Right atrium auricular region (tissue), 2 donors: ENCODE data around the gene GOLGA1. TPM values are rescaled to one million over a fixed set of nuclear protein-coding genes. Genes with fewer than 3 reads are reported as not detected.
A peak's percentile ranks its signal among the peaks of the same experiment; 100 is the strongest.

Source experiments
- DNase-seq: peaks from one replicate; pipeline ENCODE4 v3.0.0-alpha.2; 2019; ENCODE audit warnings: low spot score
- H3K27ac ChIP-seq, 2 donors: fragments of 200-600 bp; sonication (generic); 1 replicate in 1 of 2; 2 replicates in 1 of 2; pipeline ENCODE4 v1.5.1; 2016 to 2019
- H3K27me3 ChIP-seq, 2 donors: fragments of 200-600 bp; sonication (generic); one replicate each; pipeline versions ENCODE4 v1.5.1 to v1.6.0; 2017 to 2019
- H3K36me3 ChIP-seq: fragments of 200-600 bp; sonication (generic); one replicate; pipeline ENCODE4 v1.5.1; 2016
- H3K4me1 ChIP-seq, 2 donors: fragments of 200-600 bp; sonication (generic); one replicate each; pipeline versions ENCODE4 v1.5.1 to v1.6.0; 2017 to 2019
- H3K4me3 ChIP-seq, 2 donors: fragments of 200-600 bp; sonication (generic); 1 replicate in 1 of 2; 2 replicates in 1 of 2; pipeline ENCODE4 v1.5.1; 2017 to 2019; ENCODE audit warnings: mild to moderate bottlenecking in 1 of 2, moderate library complexity in 1 of 2
- H3K9me3 ChIP-seq, 2 donors: fragments of 200-600 bp; sonication (generic); one replicate each; pipeline ENCODE4 v1.5.1; 2019
- CTCF ChIP-seq, 2 donors: fragments of 200-600 bp; sonication (generic); IDR thresholded peaks; one replicate each; pipeline ENCODE4 v1.5.1; 2019; ENCODE audit warnings: antibody characterized with exemption in 2 of 2
- total RNA-seq, 2 donors: library from RNA; depleted of rRNA; stranded (reverse); fragments of >200 nt; gene quantifications; one replicate each; pipeline ENCODE4 v1.1.0, GENCODE V29; 2016

Gene GOLGA1
- total RNA-seq, 2 donors from 2014 or later = 12.8 to 17.2 TPM

- Histone ChIP-seq H3K4me3 (no peak overlapping the region), H3K36me3 (peaks cover 41% of the 10 kb centered on the region), H3K9me3 (no peaks in the 10 kb centered on the region), H3K4me1 (peaks cover 0 to 30% of the 10 kb centered on the region in 2 donors), H3K27me3 (no peaks in the 10 kb centered on the region), H3K27ac (no peak overlapping the region)
- DNase-seq = no peak
- no peak for TF ChIP-seq CTCF (IDR thresholded peaks at IDR 0.05)
Observed at GRCh38 chr9:124855566-124855943, 85.3 kb downstream of the GOLGA1 start.

GRCh38 chr9:124854822-124855221 lies 86.1 kb downstream of the GOLGA1 start:
- no peaks in the 10 kb centered on the region for H3K27me3 ChIP-seq
- H3K4me3 ChIP-seq = no peak overlapping the region
- no peak for TF ChIP-seq CTCF (IDR thresholded peaks at IDR 0.05)
- peaks cover 0 to 23% of the 10 kb centered on the region in 2 donors for H3K4me1 ChIP-seq
- no peak for DNase-seq
- peaks cover 34% of the 10 kb centered on the region for H3K36me3 ChIP-seq
- no peak overlapping the region for H3K27ac ChIP-seq
- H3K9me3 ChIP-seq = no peaks in the 10 kb centered on the region

- TF ChIP-seq CTCF (IDR thresholded peaks at IDR 0.05) = no peak
Observed at GRCh38 chr9:124854161-124854560, 86.7 kb downstream of the GOLGA1 start.

GRCh38 chr9:124853605-124854143 lies 87.2 kb downstream of the GOLGA1 start:
- Histone ChIP-seq H3K4me1 (peaks cover 0 to 23% of the 10 kb centered on the region in 2 donors), H3K4me3 (peak overlapping the region; percentile 26 to 55), H3K36me3 (peaks cover 22% of the 10 kb centered on the region), H3K27ac (peak overlapping the region; percentile 79), H3K9me3 (no peaks in the 10 kb centered on the region), H3K27me3 (no peaks in the 10 kb centered on the region)
- DNase-seq = no peak
- TF ChIP-seq CTCF (IDR thresholded peaks at IDR 0.05) = no peak

More at GRCh38 chr9:124854161-124854560, 86.7 kb downstream of the GOLGA1 start:
- Histone ChIP-seq H3K27me3 (no peaks in the 10 kb centered on the region), H3K36me3 (peaks cover 27% of the 10 kb centered on the region), H3K4me1 (peaks cover 0 to 23% of the 10 kb centered on the region in 2 donors), H3K9me3 (no peaks in the 10 kb centered on the region), H3K4me3 (no peak overlapping the region), H3K27ac (no peak overlapping the region)
- no peak for DNase-seq

GRCh38 chr9:124852829-124853531 lies 87.9 kb downstream of the GOLGA1 start, which contains the start of gene WDR38:
Gene WDR38 (plus strand): TSS chr9:124853460. CDS start chr9:124853532, 72 bp downstream.
- Histone ChIP-seq H3K27ac (peak within 1 kb of the TSS; percentile 79), H3K4me1 (peaks cover 0 to 23% of the 10 kb centered on the region in 2 donors), H3K36me3 (peaks cover 15% of the 10 kb centered on the region), H3K27me3 (no peaks in the 10 kb centered on the region), H3K9me3 (no peaks in the 10 kb centered on the region), H3K4me3 (peak within 1 kb of the TSS; percentile 26 to 55)
- peak; percentile 99 for TF ChIP-seq CTCF (IDR thresholded peaks at IDR 0.05)
- no peak for DNase-seq
